Endothelial cell of umbilical vein (primary cell): ENCODE measurements around the gene ZNF516.

ENCODE experiments used
- CTCF ChIP-seq, 2 donors: IDR thresholded peaks; 1 replicate in 1 of 2; 2 replicates in 1 of 2; pipeline ENCODE4 v1.5.1; 2011; ENCODE audit warnings: low read length in 2 of 2, mild to moderate bottlenecking in 2 of 2, moderate library complexity in 2 of 2, control low read depth in 1 of 2, inconsistent platforms in 1 of 2, low read depth in 1 of 2; ENCODE audit not compliant: insufficient read depth in 1 of 2; ENCODE audit errors: extremely low read depth in 1 of 2
- EZH2 ChIP-seq: IDR thresholded peaks from 2 replicates; pipeline ENCODE4 v1.6.1; 2012; ENCODE audit warnings: borderline replicate concordance, low read depth, mild to moderate bottlenecking, moderate library complexity, low read length, inconsistent platforms; ENCODE audit not compliant: severe bottlenecking
- FOS ChIP-seq: IDR thresholded peaks from 2 replicates; pipeline ENCODE4 v1.6.1; 2011; ENCODE audit warnings: mild to moderate bottlenecking, low read length, moderate library complexity, borderline replicate concordance; ENCODE audit not compliant: insufficient read depth
- GATA2 ChIP-seq: IDR thresholded peaks from 2 replicates; pipeline ENCODE4 v1.7.0; 2011; ENCODE audit warnings: low read depth, mild to moderate bottlenecking, moderate library complexity, mixed read lengths, low read length; ENCODE audit not compliant: insufficient read length, insufficient read depth
- JUN ChIP-seq: IDR thresholded peaks from 2 replicates; pipeline ENCODE4 v1.6.1; 2011; ENCODE audit warnings: borderline replicate concordance, low read depth; ENCODE audit not compliant: insufficient read length, insufficient read depth
- MYC ChIP-seq: IDR thresholded peaks from one replicate; pipeline ENCODE4 v1.6.1; 2011; ENCODE audit warnings: mild to moderate bottlenecking, low read depth, low read length
- POLR2A ChIP-seq: IDR thresholded peaks from 2 replicates; pipeline ENCODE4 v1.6.1; 2012; ENCODE audit warnings: low read depth, mild to moderate bottlenecking, control low read depth, low read length
- POLR2AphosphoS5 ChIP-seq: IDR thresholded peaks from 2 replicates; pipeline ENCODE4 v1.6.1; 2012; ENCODE audit warnings: low read depth, mild to moderate bottlenecking, control low read depth, low read length, moderate library complexity; ENCODE audit not compliant: insufficient read depth
- TF ChIP-seq, protein P1 (sequence below): IDR thresholded peaks from 2 replicates; pipeline ENCODE4 v1.6.1; 2011; ENCODE audit not compliant: insufficient read depth, insufficient read length

DNA sequence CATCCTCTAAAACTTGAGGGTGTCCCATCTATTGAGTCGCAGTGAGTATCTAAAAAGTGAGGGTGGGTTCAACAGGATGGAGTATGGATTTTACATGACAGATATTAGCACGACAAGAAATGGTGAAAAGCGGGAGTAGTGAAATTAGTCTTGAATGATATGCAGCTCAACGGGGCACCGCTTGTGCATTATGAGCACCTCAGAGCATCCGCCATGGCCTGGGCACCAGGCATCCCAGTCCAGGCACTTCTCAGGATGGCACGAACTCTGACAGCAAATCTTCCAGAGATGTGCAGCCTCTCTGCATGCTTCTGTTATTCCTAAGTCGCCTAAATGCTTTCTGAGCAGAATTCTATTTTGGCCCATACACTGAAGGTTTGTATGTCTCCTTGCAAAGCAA is 57.1 kb downstream of the ZNF516 start:
- TF ChIP-seq EZH2 (no peak), CTCF (IDR thresholded peaks at IDR 0.05; ENCODE audit: extremely low read depth in 1 of 2, insufficient read depth in 1 of 2, low read depth in 1 of 2, low read length in 2 of 2) (no peak), POLR2A (no peak), JUN (no peak), POLR2AphosphoS5 (no peak), FOS (no peak), MYC (no peak), GATA2 (no peak)
- TF ChIP-seq, protein P1, sequence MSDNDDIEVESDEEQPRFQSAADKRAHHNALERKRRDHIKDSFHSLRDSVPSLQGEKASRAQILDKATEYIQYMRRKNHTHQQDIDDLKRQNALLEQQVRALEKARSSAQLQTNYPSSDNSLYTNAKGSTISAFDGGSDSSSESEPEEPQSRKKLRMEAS, result no peak
